DOHH2 (cell line): ENCODE results near the gene PIK3R3.

Experiments
- H3F3A ChIP-seq: fragments of 200-600 bp; sonication (generic), shearing (Covaris generic); 2 replicates; pipeline ENCODE4 v1.6.0; 2016; ENCODE audit warnings: antibody characterized with exemption, mild to moderate bottlenecking; ENCODE audit not compliant: control insufficient read depth, insufficient read depth
- H3K27ac ChIP-seq: fragments of 200-600 bp; sonication (generic); 2 replicates; pipeline ENCODE4 v1.5.1; 2014; ENCODE audit warnings: low read depth, mild to moderate bottlenecking, low read length, moderate library complexity
- H3K27me3 ChIP-seq: fragments of 200-600 bp; sonication (generic); 2 replicates; pipeline ENCODE4 v1.6.1; 2014; ENCODE audit warnings: mild to moderate bottlenecking, low read length, mixed read lengths; ENCODE audit not compliant: control insufficient read depth
- H3K36me3 ChIP-seq: fragments of 200-600 bp; sonication (generic); 2 replicates; pipeline ENCODE4 v1.6.1; 2014; ENCODE audit warnings: mild to moderate bottlenecking, low read length, moderate library complexity, mixed read lengths; ENCODE audit not compliant: control insufficient read depth
- H3K4me1 ChIP-seq: fragments of 200-600 bp; sonication (generic); 2 replicates; pipeline ENCODE4 v1.6.1; 2014; ENCODE audit warnings: mild to moderate bottlenecking, low read length, mixed read lengths; ENCODE audit not compliant: control insufficient read depth
- H3K4me2 ChIP-seq: fragments of 200-600 bp; sonication (generic); 2 replicates; pipeline ENCODE4 v1.6.0; 2014; ENCODE audit warnings: mild to moderate bottlenecking, low read length, moderate library complexity
- H3K4me3 ChIP-seq: fragments of 200-600 bp; sonication (generic); 2 replicates; pipeline ENCODE4 v1.5.1; 2014; ENCODE audit warnings: mild to moderate bottlenecking, low read length, mixed read lengths
- H3K79me2 ChIP-seq: fragments of 200-600 bp; sonication (generic); 2 replicates; pipeline ENCODE4 v1.6.1; 2014; ENCODE audit warnings: mild to moderate bottlenecking, low read length, mixed read lengths; ENCODE audit not compliant: control insufficient read depth
- H3K9me2 ChIP-seq: fragments of 200-600 bp; sonication (generic); replicated peaks from 2 replicates; pipeline ENCODE4 v1.6.1; 2014; ENCODE audit warnings: mild to moderate bottlenecking, low read length, mixed read lengths; ENCODE audit not compliant: control insufficient read depth
- H3K9me3 ChIP-seq: fragments of 200-600 bp; sonication (generic); 2 replicates; pipeline ENCODE4 v1.6.1; 2014; ENCODE audit warnings: antibody characterized with exemption, low read length, mixed read lengths; ENCODE audit not compliant: control insufficient read depth, insufficient read depth
- H4K20me1 ChIP-seq: fragments of 200-600 bp; sonication (generic); 2 replicates; pipeline ENCODE4 v1.6.0; 2014; ENCODE audit warnings: low read depth, mild to moderate bottlenecking, antibody characterized with exemption, low read length, moderate library complexity; ENCODE audit not compliant: control insufficient read depth, insufficient read depth
- CTCF ChIP-seq: fragments of 200-600 bp; sonication (generic); IDR thresholded peaks from one replicate; pipeline ENCODE4 v1.5.1; 2014; ENCODE audit warnings: antibody characterized with exemption, mild to moderate bottlenecking, low read depth, low read length; ENCODE audit not compliant: poor library complexity, severe bottlenecking
- EZH2phosphoT487 ChIP-seq: fragments of 200-600 bp; sonication (generic); IDR thresholded peaks from 2 replicates; pipeline ENCODE4 v1.6.1; 2017; ENCODE audit warnings: borderline replicate concordance, mild to moderate bottlenecking, antibody characterized with exemption, low read length, moderate library complexity, mixed read lengths

The PIK3R3 gene

GRCh38 chr1:46056325-46056724, 76.1 kb downstream of the PIK3R3 start:
- Histone ChIP-seq H3K9me3 (no peaks in the 10 kb centered on the region), H3F3A (no peaks in the 10 kb centered on the region), H3K9me2 (no peaks in the 10 kb centered on the region), H3K27me3 (no peaks in the 10 kb centered on the region), H3K36me3 (peaks cover 6% of the 10 kb centered on the region; the same call in 1 of the 2 replicates), H3K4me1 (no peaks in the 10 kb centered on the region), H3K4me2 (no peak overlapping the region), H3K79me2 (no peaks in the 10 kb centered on the region), H3K4me3 (no peak overlapping the region), H4K20me1 (no peaks in the 10 kb centered on the region), H3K27ac (no peak overlapping the region)
- TF ChIP-seq CTCF = no peak
- TF ChIP-seq EZH2phosphoT487 = no peak

- H3K9me3 ChIP-seq = no peaks in the 10 kb centered on the region
- no peaks in the 10 kb centered on the region for H3K9me2 ChIP-seq
- H3K27me3 ChIP-seq = no peaks in the 10 kb centered on the region
- no peak overlapping the region for H3K4me3 ChIP-seq
- no peaks in the 10 kb centered on the region for H3K36me3 ChIP-seq
- H3F3A ChIP-seq = no peaks in the 10 kb centered on the region
- H3K79me2 ChIP-seq = no peaks in the 10 kb centered on the region
- no peak overlapping the region for H3K27ac ChIP-seq
- no peak overlapping the region for H3K4me2 ChIP-seq
- no peaks in the 10 kb centered on the region for H4K20me1 ChIP-seq
- no peaks in the 10 kb centered on the region for H3K4me1 ChIP-seq
- no peak for TF ChIP-seq EZH2phosphoT487
- TF ChIP-seq CTCF = no peak
Observed at GRCh38 chr1:46053734-46054133, 78.7 kb downstream of the PIK3R3 start.

DNA sequence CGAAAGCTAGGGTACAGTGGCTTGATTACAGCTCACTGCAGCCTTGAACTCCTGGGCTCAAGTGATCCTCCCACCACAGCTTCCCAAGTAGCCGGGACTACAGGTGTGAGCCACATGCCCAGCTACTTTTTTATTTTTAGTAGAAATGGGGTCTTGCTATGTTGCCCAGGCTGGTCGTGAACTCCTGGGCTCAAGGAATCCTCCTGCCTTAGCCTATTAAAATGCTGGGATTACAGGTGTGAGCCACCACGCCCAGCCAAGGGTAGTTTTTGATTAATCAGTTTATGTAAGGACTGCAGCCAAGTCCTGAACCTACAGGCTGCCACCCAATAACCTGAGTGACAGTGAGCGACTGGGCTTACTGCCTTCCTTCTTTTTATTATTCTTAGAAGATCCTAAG, 88.3 kb downstream of the PIK3R3 start:
- Histone ChIP-seq H3K4me2 (no peak overlapping the region), H3K4me1 (peaks cover 15% of the 10 kb centered on the region), H4K20me1 (no peaks in the 10 kb centered on the region), H3K4me3 (no peak overlapping the region), H3K79me2 (no peaks in the 10 kb centered on the region), H3K27ac (no peak overlapping the region), H3K9me3 (no peaks in the 10 kb centered on the region), H3K36me3 (peaks cover 18% of the 10 kb centered on the region), H3F3A (no peaks in the 10 kb centered on the region; the same call in 1 of the 2 replicates), H3K9me2 (no peaks in the 10 kb centered on the region), H3K27me3 (no peaks in the 10 kb centered on the region)
- TF ChIP-seq CTCF = no peak
- no peak for TF ChIP-seq EZH2phosphoT487

- Histone ChIP-seq H3K79me2 (no peaks in the 10 kb centered on the region), H3K9me2 (no peaks in the 10 kb centered on the region), H3K36me3 (peaks cover 18% of the 10 kb centered on the region), H3K4me3 (no peak overlapping the region), H3K27me3 (no peaks in the 10 kb centered on the region), H4K20me1 (no peaks in the 10 kb centered on the region), H3K27ac (no peak overlapping the region), H3K4me2 (no peak overlapping the region), H3K4me1 (peaks cover 15% of the 10 kb centered on the region), H3K9me3 (no peaks in the 10 kb centered on the region), H3F3A (no peaks in the 10 kb centered on the region; the same call in 1 of the 2 replicates)
- TF ChIP-seq EZH2phosphoT487 = no peak
- TF ChIP-seq CTCF = no peak
Observed at GRCh38 chr1:46043458-46044017, 88.9 kb downstream of the PIK3R3 start.
